ENCODE results near the gene MRGPRX3.
A peak's percentile ranks its signal among the peaks of the same experiment; 100 is the strongest.

The MRGPRX3 gene

GRCh38 chr11:18171377-18172000, 39.1 kb downstream of the MRGPRX3 start:
- DNase-seq = peak; percentile 9 to 11

GRCh38 chr11:18172666-18173065, 40.3 kb downstream of the MRGPRX3 start, which contains the start of gene MRGPRX4:
TSS of gene MRGPRX4 (plus strand) at chr11:18172837. CDS start at chr11:18173257, 420 bp downstream.
- DNase-seq = no peak

GRCh38 chr11:18173225-18173866, 41.0 kb downstream of the MRGPRX3 start:
- no peak for DNase-seq

Data from NCI-H1930 (cell line).